Rectal smooth muscle tissue (tissue), 1 donor: ENCODE measurements around the gene LIMS1.
A peak's percentile ranks its signal among the peaks of the same experiment; 100 is the strongest.
"Not testable (repeated sequence)": the region's sequence is repeated elsewhere in the genome, so short reads cannot be mapped to it uniquely, and the experiment has no call there.

Experiments
- H3K27ac ChIP-seq: one replicate; pipeline ENCODE4 v1.7.0; 2013; ENCODE audit warnings: low read depth, low read length, inconsistent platforms
- H3K27me3 ChIP-seq: one replicate; pipeline ENCODE4 v1.7.0; 2013; ENCODE audit warnings: low read length; ENCODE audit not compliant: control insufficient read depth, insufficient read depth
- H3K36me3 ChIP-seq: one replicate; pipeline ENCODE4 v1.7.0; 2013; ENCODE audit warnings: low read length; ENCODE audit not compliant: control insufficient read depth, insufficient read depth
- H3K4me1 ChIP-seq: one replicate; pipeline ENCODE4 v1.7.0; 2013; ENCODE audit warnings: low read length; ENCODE audit not compliant: control insufficient read depth, insufficient read depth
- H3K4me3 ChIP-seq: one replicate; pipeline ENCODE4 v1.7.0; 2013; ENCODE audit warnings: low read length
- H3K9ac ChIP-seq: one replicate; pipeline ENCODE4 v1.7.0; 2013; ENCODE audit warnings: low read length

Gene LIMS1, protein sequence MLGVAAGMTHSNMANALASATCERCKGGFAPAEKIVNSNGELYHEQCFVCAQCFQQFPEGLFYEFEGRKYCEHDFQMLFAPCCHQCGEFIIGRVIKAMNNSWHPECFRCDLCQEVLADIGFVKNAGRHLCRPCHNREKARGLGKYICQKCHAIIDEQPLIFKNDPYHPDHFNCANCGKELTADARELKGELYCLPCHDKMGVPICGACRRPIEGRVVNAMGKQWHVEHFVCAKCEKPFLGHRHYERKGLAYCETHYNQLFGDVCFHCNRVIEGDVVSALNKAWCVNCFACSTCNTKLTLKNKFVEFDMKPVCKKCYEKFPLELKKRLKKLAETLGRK

DNA sequence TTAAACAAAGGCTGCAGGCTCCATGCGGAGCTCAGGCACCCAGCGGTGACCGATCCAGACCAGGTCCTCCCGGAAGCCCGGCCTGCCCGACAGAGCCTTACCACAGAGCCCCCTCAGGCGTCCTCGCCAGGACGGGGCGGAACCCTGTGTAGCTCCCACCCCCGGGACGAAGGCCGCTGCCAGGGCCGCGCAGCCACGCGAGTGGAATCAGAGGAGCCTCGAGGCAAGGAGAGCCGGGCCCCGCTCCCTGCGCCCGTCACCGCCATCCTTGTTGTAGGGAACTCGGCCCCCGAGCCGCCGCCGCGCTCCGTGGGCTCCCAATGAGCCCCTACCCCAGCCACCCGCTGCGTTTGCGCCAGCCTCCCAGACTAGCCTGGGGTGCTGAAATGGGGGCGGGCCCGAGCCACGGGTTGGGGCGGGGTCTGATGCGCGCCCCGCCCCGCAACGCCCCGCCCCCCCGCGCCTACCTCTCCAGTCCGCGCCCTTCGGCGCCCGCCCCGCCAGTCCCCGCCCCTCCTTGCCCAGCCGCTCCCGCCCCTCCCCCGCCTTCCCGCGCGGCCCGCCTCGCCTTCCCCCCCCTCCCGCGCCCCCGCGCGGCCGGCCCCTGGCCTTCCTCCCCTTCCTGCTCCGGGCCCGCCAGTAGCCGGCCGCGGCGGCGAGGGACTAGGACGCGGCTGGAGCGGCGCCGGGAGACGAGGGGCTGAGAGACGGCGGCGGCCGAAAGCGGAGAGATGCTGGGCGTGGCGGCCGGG is at the start of gene LIMS1:
TSS of gene LIMS1 (plus strand) at position 639 of the 752 bp plus-strand sequence. CDS start at position 732, 93 bp downstream.
- peaks cover 9% of the 10 kb centered on the region for H3K4me1 ChIP-seq
- no peaks in the 10 kb centered on the region for H3K27me3 ChIP-seq
- H3K27ac ChIP-seq = peak within 1 kb of the TSS; percentile 86
- peak within 1 kb of the TSS; percentile 66 for H3K9ac ChIP-seq
- H3K36me3 ChIP-seq = no peaks in the 10 kb centered on the region
- peak within 1 kb of the TSS; percentile 92 for H3K4me3 ChIP-seq

DNA sequence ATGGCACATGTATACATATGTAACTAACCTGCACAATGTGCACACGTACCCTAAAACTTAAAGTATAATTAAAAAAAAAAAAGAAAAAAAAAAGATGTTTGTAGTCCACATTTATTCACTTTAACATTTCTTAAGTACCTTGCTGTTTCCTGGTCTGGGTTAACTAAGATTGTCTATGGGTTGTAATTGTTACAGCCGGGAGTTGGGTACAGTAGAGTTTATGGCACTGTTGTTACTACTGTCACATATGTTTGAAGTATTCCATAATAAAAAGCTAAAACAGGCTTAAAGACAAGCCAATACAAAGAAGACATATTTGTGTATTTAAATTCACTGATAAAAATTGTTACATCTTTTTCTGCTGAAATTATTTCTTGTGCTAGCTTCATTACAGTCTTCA is 49.0 kb upstream of the LIMS1 start:
- Histone ChIP-seq H3K27me3 (no peaks in the 10 kb centered on the region), H3K4me3 (no peak overlapping the region), H3K36me3 (peaks cover 3% of the 10 kb centered on the region), H3K9ac (no peak overlapping the region), H3K4me1 (no peaks in the 10 kb centered on the region), H3K27ac (no peak overlapping the region)

DNA sequence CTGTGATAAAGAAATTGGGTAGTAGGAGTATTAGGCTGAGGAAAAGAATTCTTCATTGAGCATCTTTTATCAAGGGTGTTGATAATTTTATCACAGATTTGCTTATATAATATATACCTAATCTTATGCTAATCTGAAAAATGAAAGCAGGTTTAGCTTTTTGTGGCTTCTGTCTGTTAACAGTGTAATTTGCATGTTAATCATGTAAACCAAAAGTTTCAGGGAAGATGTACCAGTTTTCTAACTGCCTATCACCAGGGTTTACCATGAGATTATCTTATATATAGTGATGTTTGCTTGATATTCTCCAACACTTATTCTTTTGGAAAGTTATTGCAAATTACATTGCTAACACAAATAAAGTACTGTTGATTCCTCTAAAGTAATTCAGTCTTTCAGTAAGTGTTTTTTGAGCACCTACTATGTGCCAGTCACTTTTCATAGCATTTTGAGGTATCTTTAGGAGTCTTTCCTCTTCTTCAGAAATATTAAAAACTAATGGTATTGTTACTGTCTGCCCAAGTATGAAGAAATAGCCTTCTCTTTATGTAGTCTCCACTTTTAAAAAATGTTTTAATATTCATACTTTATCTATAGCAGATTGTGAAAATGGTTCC is 43.7 kb upstream of the LIMS1 start:
- Histone ChIP-seq H3K36me3 (peaks cover 10% of the 10 kb centered on the region), H3K4me3 (no peak overlapping the region)

DNA sequence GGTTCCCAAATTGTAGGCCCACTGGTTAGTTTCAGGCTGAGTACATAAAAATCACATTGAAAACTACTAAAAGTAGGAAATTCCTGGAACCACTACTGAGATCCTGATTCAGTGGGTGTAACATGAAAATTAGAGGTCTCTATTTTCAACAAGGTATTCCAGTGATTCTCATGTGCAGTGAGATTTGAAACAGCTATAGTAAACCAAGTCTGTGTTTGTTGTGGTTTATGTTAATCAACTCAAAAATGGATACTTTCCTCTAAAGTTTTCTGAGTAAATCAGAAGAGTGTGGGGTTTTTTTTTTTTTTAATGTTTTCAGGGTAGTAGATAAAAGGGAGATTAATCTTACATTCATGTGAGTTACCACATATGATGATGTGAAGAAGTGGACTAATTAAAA is 42.4 kb upstream of the LIMS1 start:
- Histone ChIP-seq H3K36me3 (peaks cover 8% of the 10 kb centered on the region), H3K27ac (no peak overlapping the region), H3K4me3 (no peak overlapping the region), H3K27me3 (no peaks in the 10 kb centered on the region), H3K4me1 (no peaks in the 10 kb centered on the region), H3K9ac (no peak overlapping the region)

More for the DNA sequence above, 43.7 kb upstream of the LIMS1 start:
- Histone ChIP-seq H3K4me1 (no peaks in the 10 kb centered on the region), H3K9ac (no peak overlapping the region), H3K27me3 (no peaks in the 10 kb centered on the region), H3K27ac (no peak overlapping the region)

DNA sequence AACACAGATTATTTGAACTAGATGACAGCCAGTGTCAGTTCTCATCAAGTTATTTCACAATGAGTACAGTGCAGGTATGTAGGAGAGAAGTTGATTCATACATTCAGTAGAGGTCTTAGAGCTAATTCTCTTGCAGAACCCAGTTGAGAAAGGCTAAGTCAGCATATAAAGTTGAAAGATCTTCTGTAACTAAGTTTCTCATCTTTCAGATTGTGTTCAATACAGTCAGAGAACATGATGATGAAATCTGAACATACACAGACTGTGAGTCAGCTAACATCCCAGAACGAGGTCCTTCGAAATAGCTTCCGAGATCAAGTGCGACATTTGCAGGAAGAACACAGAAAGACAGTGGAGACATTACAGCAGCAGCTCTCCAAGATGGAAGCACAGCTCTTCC is 41.9 kb upstream of the LIMS1 start:
- H3K4me1 ChIP-seq = no peaks in the 10 kb centered on the region
- no peak overlapping the region for H3K9ac ChIP-seq
- no peak overlapping the region for H3K27ac ChIP-seq
- no peak overlapping the region for H3K4me3 ChIP-seq
- H3K27me3 ChIP-seq = no peaks in the 10 kb centered on the region
- peaks cover 8% of the 10 kb centered on the region for H3K36me3 ChIP-seq

DNA sequence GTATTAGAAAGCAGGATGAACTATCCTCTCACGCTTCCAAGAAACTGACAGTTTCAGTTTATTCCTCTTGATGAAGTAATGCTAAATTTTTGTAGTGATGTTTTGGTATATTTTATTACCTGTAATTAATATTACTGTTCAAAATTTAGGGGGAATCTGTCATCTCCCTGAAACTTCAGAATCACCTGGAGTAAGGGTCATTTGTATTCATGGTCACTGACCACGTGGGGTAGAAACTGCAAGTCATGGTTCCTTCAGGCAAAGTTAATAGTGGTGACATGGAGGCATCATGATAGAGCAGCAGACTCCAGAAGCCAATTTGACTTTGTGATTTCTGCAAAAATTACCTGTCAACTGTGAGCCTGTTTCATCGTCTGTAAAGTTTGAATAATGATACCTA is 38.1 kb upstream of the LIMS1 start:
- H3K4me3 ChIP-seq, H3K27ac ChIP-seq, H3K36me3 ChIP-seq, H3K4me1 ChIP-seq, H3K27me3 ChIP-seq, H3K9ac ChIP-seq: not testable (repeated sequence)

DNA sequence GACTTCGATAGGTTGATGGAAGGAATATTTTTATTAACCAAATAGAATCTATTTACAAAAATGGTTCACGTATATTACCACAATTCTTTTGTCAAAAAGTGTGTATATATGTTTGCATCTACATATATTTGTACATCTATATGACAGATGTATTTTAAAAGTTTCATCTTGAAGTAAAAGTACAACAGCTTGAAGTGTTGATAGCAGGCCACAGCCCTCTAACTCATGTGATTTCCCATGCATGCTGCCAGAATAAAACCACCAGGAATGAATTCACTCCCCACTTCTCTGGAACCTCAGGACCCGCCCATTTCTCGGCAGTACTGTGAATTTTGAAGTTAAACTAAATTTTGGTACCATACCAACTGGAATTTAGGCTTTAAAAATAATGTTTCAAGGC is 26.6 kb upstream of the LIMS1 start:
- not testable (repeated sequence) for H3K36me3 ChIP-seq, H3K27ac ChIP-seq, H3K4me1 ChIP-seq, H3K4me3 ChIP-seq, H3K27me3 ChIP-seq, H3K9ac ChIP-seq

DNA sequence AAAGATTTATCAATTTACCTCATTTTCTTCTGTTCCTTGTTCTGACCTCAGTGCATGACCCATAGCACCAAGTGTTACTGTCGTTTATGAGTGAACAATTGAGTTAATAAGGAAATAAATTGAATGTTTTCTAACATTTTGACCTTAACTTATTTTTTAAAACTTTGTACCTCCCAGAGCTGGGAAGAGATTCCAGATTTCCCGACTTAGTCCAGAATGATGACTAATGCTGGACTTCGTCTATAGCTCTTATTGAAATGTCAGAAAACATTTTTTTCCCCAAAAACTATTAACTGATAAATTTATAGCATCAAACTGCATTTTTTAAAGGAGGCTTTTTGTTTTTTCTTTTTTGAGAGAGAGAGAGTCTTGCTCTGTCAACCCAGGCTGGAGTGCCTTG is 21.8 kb upstream of the LIMS1 start:
- not testable (repeated sequence) for H3K27ac ChIP-seq, H3K4me1 ChIP-seq, H3K27me3 ChIP-seq, H3K36me3 ChIP-seq, H3K9ac ChIP-seq, H3K4me3 ChIP-seq

DNA sequence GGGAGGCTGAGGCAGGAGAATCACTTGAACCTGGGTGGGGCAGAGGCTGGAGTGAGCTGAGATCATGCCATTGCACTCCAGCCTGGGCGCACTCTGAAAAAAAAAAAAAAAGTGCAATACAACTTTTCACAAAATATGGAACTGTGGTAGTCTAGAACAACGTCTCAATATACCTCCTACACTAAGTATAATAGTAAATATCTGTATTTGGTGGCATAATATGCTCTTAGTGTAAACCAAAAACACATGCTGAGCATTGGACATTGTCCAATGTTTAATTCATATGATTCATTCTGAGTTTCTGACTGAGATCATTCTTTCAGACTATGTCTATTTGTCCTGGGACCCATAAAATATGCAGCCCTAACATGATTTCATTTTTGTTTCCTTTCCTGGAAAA is 19.8 kb upstream of the LIMS1 start:
- not testable (repeated sequence) for H3K4me1 ChIP-seq, H3K4me3 ChIP-seq, H3K9ac ChIP-seq, H3K27me3 ChIP-seq, H3K36me3 ChIP-seq, H3K27ac ChIP-seq

DNA sequence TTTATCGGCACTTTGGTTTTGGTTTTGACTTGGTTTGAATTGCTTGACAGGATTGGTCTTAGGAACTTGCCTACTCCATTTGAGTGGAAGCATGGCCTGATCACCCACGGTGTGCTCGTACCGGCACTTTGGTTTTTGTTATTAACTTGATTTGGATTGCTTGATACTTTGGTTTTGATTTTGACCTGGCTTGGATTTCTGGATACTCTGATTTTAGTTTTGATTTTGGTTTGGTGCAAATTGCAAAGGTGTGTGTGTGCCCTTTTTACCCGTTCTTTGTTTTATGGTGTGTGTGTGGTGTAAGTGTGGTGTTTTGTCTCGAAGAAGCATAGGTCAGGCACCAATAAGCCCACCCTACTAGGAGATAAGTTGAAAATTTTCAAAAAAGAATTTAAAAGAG is 9.6 kb upstream of the LIMS1 start:
- not testable (repeated sequence) for H3K4me1 ChIP-seq, H3K27ac ChIP-seq, H3K36me3 ChIP-seq

DNA sequence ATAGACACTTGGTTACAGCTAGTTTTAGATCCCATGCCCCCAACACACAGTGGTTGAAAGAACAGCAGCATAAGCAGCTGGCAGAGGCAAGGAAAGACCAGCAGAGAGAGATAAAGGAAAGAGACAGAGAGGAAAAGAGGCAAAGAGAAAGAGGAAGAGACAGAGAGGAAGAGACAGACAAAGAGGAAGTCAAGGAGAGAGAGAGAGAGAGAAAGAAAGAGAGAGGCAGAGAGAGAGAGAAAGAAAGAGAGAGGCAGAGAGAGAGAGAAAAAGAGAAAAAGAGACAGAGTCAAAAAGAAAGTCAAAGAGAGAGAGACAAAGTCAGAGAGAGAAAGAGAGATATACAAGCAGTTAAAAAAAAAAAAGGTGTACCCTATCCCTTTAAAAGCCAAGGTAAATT is 9.0 kb upstream of the LIMS1 start:
- not testable (repeated sequence) for H3K36me3 ChIP-seq, H3K9ac ChIP-seq, H3K4me1 ChIP-seq, H3K27ac ChIP-seq, H3K27me3 ChIP-seq, H3K4me3 ChIP-seq

More for the DNA sequence above, 9.6 kb upstream of the LIMS1 start:
- not testable (repeated sequence) for H3K9ac ChIP-seq, H3K4me3 ChIP-seq, H3K27me3 ChIP-seq

DNA sequence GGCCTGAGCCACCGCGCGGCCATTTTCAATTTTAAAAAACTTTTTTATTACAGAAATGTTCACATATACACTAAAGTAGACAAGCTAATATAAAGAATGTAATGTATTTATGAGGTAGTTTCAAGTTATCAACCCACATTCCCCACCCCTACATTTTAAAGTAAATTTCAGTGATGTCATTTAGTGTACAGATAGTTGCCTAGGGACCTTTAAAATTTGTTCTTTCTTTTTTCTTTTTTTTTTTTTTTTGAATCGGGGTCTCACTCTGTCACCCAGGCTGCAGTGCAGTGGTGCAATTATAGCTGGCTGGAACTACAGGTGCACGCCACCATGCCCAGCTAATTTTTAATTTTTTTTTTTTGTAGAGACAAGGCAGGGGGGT is 2.6 kb upstream of the LIMS1 start:
- H3K4me3 ChIP-seq = no peak overlapping the region
- H3K27ac ChIP-seq = no peak overlapping the region
- peaks cover 8% of the 10 kb centered on the region for H3K4me1 ChIP-seq
- H3K36me3 ChIP-seq = no peaks in the 10 kb centered on the region
- H3K9ac ChIP-seq = no peak overlapping the region
- H3K27me3 ChIP-seq = no peaks in the 10 kb centered on the region
